HG02840 (cell line): ENCODE data around the gene CACNA2D3.

Experiments
- ATAC-seq: cut with Tn5 transposase; IDR thresholded peaks from one replicate; pipeline ENCODE4 v1.9.1; 2021; ENCODE audit warnings: mild to moderate bottlenecking, moderate library complexity, moderate number of reproducible peaks; ENCODE audit not compliant: unreplicated experiment, low FRiP score

CACNA2D3 gene

DNA sequence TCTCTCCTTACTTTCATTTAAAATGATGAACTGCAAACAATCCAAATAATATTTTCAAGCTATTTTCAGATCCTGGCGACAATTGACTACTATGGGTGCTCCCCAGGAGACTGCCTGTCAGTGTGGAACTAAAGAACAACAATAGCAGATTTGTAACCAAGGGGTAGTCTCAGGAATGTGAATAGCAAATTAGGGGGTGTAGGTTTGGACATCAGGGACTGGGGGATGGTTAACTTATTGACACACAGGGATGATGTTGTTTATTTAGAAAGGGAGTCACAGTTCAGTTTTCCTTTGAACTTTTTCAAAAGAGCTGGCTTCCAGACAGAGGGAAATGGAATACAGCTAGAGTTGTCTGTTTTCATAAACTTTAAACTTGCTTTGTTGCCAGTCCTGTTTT lies 575.7 kb downstream of the CACNA2D3 start:
- ATAC-seq = no peak

- ATAC-seq = no peak
These were observed 581.6 kb downstream of the CACNA2D3 start for GRCh38 chr3:54703923-54704322.

DNA sequence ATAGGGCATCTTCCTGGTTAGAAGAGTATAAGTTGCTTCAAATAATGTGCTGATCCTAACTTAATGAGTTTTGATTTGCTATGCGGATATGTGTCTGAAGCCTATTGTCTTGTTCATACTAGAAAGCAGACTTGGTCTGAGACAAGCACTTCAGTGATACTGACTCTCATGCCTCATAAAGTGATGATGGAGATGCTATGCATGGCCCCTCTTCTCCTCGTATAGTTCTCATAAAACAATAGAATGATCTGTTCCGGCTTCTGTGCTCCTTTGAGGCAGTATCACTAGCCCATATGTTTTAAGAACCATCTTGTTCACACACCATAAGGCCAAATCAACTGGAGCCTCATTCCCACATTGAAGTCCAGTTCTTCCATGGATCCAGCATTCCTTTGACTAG lies 583.4 kb downstream of the CACNA2D3 start:
- ATAC-seq = no peak

DNA sequence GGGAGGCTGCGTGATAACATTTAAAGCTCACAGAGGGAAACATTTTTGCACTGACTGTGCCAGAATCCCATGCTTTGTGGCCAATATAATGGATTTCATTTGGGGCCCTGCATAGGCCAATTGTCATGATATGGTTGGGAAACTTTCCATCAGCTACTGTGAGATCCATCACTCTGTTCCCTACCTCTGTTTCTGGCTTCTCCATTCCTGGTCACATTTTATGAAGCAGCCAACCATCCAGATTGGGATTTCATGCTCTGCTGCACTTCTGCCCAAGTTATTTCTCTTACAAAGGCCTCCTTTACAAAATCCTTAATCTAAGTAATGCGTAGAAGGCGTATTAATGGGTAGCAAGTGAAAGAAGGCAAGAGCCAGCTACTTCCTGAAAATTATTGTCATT lies 584.4 kb downstream of the CACNA2D3 start:
- ATAC-seq = no peak

DNA sequence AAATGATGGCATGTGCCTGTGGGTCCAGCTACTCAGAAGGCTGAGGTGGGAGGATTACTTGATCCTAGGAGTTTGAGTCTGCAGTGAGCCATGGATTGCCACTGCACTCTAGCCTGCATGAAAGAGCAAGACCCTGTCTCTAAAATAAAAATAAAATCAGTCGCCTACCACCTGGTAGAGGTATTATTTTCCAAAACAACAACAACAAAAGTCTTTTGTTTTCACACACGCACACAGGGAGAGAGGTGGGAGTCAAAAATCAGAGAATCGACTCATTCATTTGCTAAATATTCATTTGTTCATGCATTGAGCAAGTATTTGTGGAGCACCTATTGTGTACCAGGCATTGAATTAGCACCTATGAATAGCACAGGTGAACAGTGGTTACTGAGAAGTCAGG lies 587.4 kb downstream of the CACNA2D3 start:
- no peak for ATAC-seq

DNA sequence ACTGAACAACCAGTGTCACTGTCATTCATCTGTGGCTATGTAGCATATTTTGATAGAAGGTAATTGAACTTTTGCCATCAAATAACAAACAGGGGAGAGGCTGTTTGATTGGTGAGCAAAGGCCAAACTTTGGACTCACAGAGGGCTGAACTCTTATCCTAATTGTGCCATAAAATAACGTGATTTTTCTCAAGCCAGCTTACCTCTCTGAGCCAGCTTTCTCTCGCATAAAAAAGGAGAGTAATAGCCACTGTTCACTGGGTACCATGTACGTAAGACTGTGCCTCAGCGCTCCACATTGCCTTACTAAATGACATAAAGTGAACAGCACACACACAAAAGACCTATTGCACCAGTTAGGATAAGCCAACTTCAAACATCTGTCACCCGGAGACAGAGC lies 588.6 kb downstream of the CACNA2D3 start:
- ATAC-seq = no peak

DNA sequence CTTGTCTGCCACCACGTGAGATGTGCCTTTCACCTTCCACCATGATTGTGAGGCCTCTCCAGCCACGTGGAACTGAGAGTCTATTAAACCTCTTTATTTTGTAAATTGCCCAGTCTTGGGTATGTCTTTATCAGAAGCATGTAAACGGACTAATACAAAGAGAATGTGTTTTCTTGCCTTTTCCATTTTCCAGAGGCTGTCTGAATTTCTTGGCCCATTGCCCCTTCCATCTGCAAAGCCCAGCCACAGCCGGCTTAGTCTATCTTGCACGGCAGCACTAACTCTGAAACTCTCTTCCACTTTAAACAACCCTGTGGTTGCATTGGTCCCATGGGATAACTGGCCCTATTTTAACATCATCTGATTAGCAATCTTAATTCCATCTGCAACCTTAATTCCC lies 590.2 kb downstream of the CACNA2D3 start:
- ATAC-seq = no peak

DNA sequence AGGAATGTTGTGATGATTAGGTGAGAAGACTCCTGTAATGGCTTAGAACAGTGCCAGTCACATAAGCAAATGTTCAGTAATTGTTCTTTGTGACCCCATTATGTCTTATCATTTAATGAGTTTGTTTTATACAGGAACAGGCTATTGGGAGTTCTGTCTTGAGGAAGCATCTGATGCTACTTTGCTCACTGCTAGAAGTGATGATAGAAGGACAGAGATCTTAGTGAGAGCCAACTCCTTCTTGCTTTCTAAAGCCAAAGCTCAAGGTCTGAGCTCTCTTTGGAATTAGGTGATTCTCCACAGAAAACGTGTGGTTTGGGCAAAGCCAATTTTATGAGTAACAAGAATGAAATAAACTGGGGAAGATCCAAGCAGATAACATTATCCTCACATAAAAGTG lies 590.7 kb downstream of the CACNA2D3 start:
- ATAC-seq = no peak

- ATAC-seq = no peak
These were observed 591.1 kb downstream of the CACNA2D3 start for GRCh38 chr3:54713455-54713854.

GRCh38 chr3:54714035-54714434 lies 591.7 kb downstream of the CACNA2D3 start:
- no peak for ATAC-seq

GRCh38 chr3:54717506-54717905 lies 595.2 kb downstream of the CACNA2D3 start:
- no peak for ATAC-seq

- no peak for ATAC-seq
These were observed 597.6 kb downstream of the CACNA2D3 start for GRCh38 chr3:54719914-54720313.

DNA sequence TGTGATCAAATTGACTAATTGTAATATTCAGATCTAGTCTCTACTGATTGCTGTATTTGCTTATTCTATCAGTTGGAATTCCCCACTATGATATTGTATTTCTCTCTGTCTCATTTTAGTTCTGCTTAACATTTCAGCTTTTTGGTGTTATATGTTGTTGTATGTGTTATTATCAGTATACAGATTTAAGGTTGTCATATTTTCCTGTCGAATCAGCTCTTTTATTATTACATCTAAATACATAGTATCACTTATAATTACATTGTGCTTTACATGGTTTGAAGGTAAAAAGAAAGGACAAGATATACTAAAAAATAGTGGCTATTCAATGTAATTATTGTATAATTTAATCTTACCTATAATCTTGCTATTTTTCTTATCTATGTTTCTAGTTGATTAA lies 598.3 kb downstream of the CACNA2D3 start:
- no peak for ATAC-seq

- no peak for ATAC-seq
These were observed 609.5 kb downstream of the CACNA2D3 start for GRCh38 chr3:54731732-54732445.

DNA sequence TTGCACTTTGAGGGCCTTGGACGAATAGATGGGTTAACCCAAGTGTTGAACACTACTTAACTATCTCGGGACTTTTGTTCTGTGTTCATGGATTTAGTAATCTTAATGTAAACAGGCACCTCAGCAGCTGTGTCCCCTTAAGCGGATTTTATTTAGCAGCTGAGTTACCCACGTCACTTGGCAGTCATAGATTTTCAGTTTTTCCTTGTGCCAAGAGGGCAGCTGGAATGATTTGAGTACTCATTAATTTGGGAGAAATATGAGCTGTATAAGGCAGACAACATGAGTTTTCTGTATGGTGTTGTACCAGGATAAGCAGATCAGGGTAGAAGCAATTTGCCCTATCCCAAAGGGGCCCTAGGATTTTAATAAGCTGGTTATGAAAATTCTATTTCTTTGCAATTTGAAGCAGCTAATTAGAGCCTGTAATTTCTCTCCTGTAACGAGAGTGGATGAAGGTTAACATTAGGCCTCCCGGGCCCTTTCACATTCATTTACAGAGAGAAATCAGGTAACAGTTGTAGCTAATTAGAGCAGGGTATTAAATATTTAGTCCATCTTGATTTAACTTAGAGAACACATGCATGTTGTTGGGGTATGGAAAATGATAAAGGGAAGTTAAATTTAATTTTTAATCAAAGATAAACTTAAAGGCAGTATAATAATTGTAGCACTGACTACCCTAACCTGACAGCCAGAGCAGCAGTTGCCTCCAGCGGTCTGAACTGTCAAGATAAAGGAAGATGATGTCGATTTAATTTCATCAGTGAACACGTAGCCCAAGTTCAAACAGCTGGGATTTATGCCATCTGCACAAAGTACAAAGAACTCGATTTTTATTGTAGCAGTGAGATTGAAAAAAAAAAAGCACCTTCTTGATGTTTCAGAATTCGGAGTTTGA lies 611.0 kb downstream of the CACNA2D3 start:
- no peak for ATAC-seq

DNA sequence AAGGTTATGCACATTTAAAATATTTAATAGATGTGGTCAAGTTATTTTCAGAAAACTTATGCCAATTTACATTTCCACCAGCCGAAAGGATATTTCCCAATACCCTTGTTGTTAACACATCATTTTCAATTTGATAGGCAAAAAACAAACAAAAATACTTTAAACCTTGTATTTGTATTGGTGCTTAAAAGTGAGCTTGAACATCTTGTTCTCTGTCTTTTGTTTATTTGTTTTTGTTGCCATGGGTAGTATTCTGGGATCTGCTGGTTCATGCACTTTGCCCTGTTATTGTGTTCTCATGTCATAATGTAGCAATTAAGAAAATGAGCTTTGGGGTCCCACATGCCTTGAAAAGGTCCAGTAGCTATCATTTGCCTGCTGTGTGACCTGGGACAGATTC lies 614.1 kb downstream of the CACNA2D3 start:
- no peak for ATAC-seq

DNA sequence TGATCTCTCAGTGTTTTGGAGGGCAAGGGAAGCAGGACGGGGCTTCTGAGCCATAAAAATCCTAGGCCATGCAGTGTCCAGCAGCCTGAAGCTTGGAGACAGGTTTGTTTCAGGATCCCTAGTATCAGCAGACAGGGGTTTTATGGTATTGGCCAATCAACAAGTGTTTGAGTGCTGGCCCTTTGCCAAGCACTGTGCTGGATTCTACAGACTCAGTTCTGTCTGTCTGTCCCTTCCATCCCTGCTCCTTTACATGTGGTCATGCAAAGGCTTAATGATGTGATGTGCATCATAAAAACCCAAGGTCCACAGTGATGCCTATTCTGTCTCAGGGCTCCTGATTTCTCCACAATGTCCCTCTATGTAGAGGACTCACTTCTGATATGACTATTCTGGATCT lies 621.4 kb downstream of the CACNA2D3 start:
- no peak for ATAC-seq

GRCh38 chr3:54744291-54744690 lies 621.9 kb downstream of the CACNA2D3 start:
- no peak for ATAC-seq

GRCh38 chr3:54745843-54746242 lies 623.5 kb downstream of the CACNA2D3 start:
- no peak for ATAC-seq

DNA sequence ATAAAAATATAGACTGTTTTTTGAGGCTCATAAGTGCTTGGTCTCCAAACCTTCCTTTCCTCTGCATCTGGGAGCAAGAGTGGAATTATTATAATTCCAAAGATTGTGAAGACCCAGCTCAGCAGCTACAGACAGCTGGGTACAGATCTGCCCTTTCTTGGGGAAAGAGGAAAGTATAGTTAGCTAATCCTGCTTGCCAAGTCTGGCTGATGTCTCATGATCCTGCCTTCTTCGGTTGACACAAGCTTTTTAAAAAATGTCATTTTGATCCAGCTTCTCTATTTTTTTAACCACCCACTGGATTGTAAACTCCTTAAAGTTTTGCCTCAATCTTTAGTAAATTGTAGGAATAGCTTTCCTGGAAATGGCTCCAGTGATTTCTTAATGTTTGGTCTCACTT lies 624.4 kb downstream of the CACNA2D3 start:
- no peak for ATAC-seq

- ATAC-seq = no peak
These were observed 633.4 kb downstream of the CACNA2D3 start for GRCh38 chr3:54755756-54756155.

DNA sequence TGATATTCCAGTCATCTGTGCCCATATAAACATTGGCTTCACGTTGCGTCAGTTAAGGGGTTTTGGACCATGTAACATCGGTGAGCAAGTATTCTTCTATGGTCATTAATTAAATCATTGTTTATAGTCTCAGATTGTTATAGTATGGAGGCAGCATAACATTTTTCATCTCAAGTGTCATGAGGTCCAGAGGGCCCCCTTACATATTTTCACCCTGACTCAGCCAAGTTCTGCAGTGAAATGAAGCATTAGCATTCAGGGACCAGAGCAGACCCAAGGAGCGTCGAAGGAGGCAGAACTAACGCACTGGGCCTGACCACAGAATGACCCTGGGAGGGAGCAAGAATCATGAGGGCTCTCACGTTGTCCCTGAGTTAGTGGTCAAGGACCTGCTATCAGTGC lies 634.0 kb downstream of the CACNA2D3 start:
- ATAC-seq = no peak
